GM23338 (cell line): Measurements from ENCODE around the gene CASKIN2. TPM values are rescaled to one million over a fixed set of nuclear protein-coding genes. Genes with fewer than 3 reads are reported as not detected.

Source experiments
- ATAC-seq: fragments of 200-7000 bp; cut with Tn5 transposase; 3 replicates; pipeline ENCODE4 v1.9.1; 2020
- DNase-seq: peaks from one replicate; pipeline ENCODE4 v3.0.0-alpha.2; 2015; ENCODE audit warnings: low spot score
- H2AFZ ChIP-seq: fragments of 200-600 bp; sonication (generic); 2 replicates; pipeline ENCODE4 v1.8.0; 2016; ENCODE audit warnings: antibody characterized with exemption, mild to moderate bottlenecking, moderate library complexity
- H3F3A ChIP-seq: fragments of 200-600 bp; sonication (generic); replicated peaks from 2 replicates; pipeline ENCODE4 v1.8.0; 2017; ENCODE audit warnings: antibody characterized with exemption, mixed run types, low read depth
- H3K27ac ChIP-seq: fragments of 200-600 bp; sonication (generic); 2 replicates; pipeline ENCODE4 v1.6.1; 2016; ENCODE audit warnings: low read depth
- H3K27me3 ChIP-seq: fragments of 200-600 bp; sonication (generic); 2 replicates; pipeline ENCODE4 v1.8.0; 2016; ENCODE audit warnings: mild to moderate bottlenecking, mixed run types, moderate library complexity; ENCODE audit not compliant: insufficient read depth
- H3K36me3 ChIP-seq: fragments of 200-600 bp; sonication (generic); 2 replicates; pipeline ENCODE4 v1.8.0; 2016; ENCODE audit warnings: mild to moderate bottlenecking; ENCODE audit not compliant: insufficient read depth
- H3K4me1 ChIP-seq: fragments of 200-600 bp; sonication (generic); 2 replicates; pipeline ENCODE4 v1.8.0; 2016; ENCODE audit warnings: mild to moderate bottlenecking, moderate library complexity; ENCODE audit not compliant: insufficient read depth
- H3K4me2 ChIP-seq: fragments of 200-600 bp; sonication (generic); 2 replicates; pipeline ENCODE4 v1.7.1; 2017; ENCODE audit warnings: mixed run types
- H3K4me3 ChIP-seq: fragments of 200-600 bp; sonication (generic); 2 replicates; pipeline ENCODE4 v1.6.1; 2016; ENCODE audit warnings: mixed run types
- H3K79me2 ChIP-seq: fragments of 200-600 bp; sonication (generic); replicated peaks from 2 replicates; pipeline ENCODE4 v1.8.0; 2017; ENCODE audit warnings: mild to moderate bottlenecking; ENCODE audit not compliant: insufficient read depth
- H3K9me2 ChIP-seq: fragments of 200-600 bp; sonication (generic); 2 replicates; pipeline ENCODE4 v1.8.0; 2017; ENCODE audit not compliant: insufficient read depth
- H4K20me1 ChIP-seq: fragments of 200-600 bp; sonication (generic); replicated peaks from 2 replicates; pipeline ENCODE4 v1.8.0; 2017; ENCODE audit warnings: mild to moderate bottlenecking; ENCODE audit not compliant: insufficient read depth
- H3K27ac Mint-ChIP-seq: 2 replicates; pipeline ENCODE4 v1.8.0; 2020; ENCODE audit warnings: inconsistent platforms, mild to moderate bottlenecking, moderate library complexity, mixed read lengths
- H3K27me3 Mint-ChIP-seq: 3 replicates; pipeline ENCODE4 v1.8.0; 2022; ENCODE audit warnings: low read depth, mild to moderate bottlenecking, moderate library complexity, mixed read lengths, inconsistent platforms; ENCODE audit not compliant: insufficient read depth, poor library complexity
- H3K36me3 Mint-ChIP-seq: 3 replicates; pipeline ENCODE4 v1.8.0; 2021; ENCODE audit warnings: low read depth, mild to moderate bottlenecking, inconsistent platforms, moderate library complexity, mixed read lengths
- H3K4me1 Mint-ChIP-seq: 3 replicates; pipeline ENCODE4 v1.8.0; 2020; ENCODE audit warnings: mild to moderate bottlenecking, inconsistent platforms, mixed read lengths
- H3K4me3 Mint-ChIP-seq: 3 replicates; pipeline ENCODE4 v1.8.0; 2021; ENCODE audit warnings: moderate library complexity, mild to moderate bottlenecking, inconsistent platforms, mixed read lengths
- H3K9me3 Mint-ChIP-seq: 3 replicates; pipeline ENCODE4 v1.8.0; 2020; ENCODE audit warnings: moderate library complexity, mild to moderate bottlenecking, inconsistent platforms, mixed read lengths
- EZH2 ChIP-seq: fragments of 200-600 bp; sonication (generic); IDR thresholded peaks from one replicate; pipeline ENCODE4 v1.8.0; 2017; ENCODE audit warnings: antibody characterized with exemption, mild to moderate bottlenecking, low read depth; ENCODE audit not compliant: unreplicated experiment
- EZH2phosphoT487 ChIP-seq: fragments of 200-600 bp; sonication (generic); IDR thresholded peaks from one replicate; pipeline ENCODE4 v1.8.1; 2018; ENCODE audit warnings: antibody characterized with exemption; ENCODE audit not compliant: unreplicated experiment
- JUNB ChIP-seq: IDR thresholded peaks from one replicate; pipeline ENCODE4 v1.6.1; 2016; ENCODE audit warnings: antibody characterized with exemption; ENCODE audit not compliant: unreplicated experiment
- POLR2AphosphoS5 ChIP-seq: IDR thresholded peaks from 2 replicates; pipeline ENCODE4 v1.6.1; 2016; ENCODE audit warnings: antibody characterized with exemption, low read depth
- ZNF331 ChIP-seq: fragments of 250-450 bp; sonication (Bioruptor Pico); IDR thresholded peaks from 2 replicates; pipeline ENCODE4 v1.5.0; 2020; ENCODE audit warnings: low read depth, mild to moderate bottlenecking, moderate library complexity
- polyA plus RNA-seq: library from polyadenylated mRNA; unstranded; fragments of >200 nt; fragmentation: Nextera tagmentation; extraction: Ambion mirVana; gene quantifications from 2 replicates; pipeline ENCODE4 v1.2.1, GENCODE V29; 2016
- total RNA-seq: library from RNA; depleted of rRNA; stranded (reverse); fragments of >200 nt; shearing (Covaris generic); gene quantifications from 2 replicates; pipeline ENCODE4 v1.2.3, GENCODE V29; 2014
- TF ChIP-seq, protein P1 (sequence below): fragments of 250-450 bp; sonication (Bioruptor Pico); IDR thresholded peaks from 2 replicates; pipeline ENCODE4 v1.5.0; 2020; ENCODE audit warnings: mild to moderate bottlenecking, moderate library complexity
- TF ChIP-seq, protein P2 (sequence below): IDR thresholded peaks from 2 replicates; pipeline ENCODE4 v1.6.1; 2016; ENCODE audit warnings: antibody characterized with exemption

Gene CASKIN2
- total and polyA plus RNA-seq, 2 experiments from 2014 or later = 4.9 to 21.5 TPM

DNA sequence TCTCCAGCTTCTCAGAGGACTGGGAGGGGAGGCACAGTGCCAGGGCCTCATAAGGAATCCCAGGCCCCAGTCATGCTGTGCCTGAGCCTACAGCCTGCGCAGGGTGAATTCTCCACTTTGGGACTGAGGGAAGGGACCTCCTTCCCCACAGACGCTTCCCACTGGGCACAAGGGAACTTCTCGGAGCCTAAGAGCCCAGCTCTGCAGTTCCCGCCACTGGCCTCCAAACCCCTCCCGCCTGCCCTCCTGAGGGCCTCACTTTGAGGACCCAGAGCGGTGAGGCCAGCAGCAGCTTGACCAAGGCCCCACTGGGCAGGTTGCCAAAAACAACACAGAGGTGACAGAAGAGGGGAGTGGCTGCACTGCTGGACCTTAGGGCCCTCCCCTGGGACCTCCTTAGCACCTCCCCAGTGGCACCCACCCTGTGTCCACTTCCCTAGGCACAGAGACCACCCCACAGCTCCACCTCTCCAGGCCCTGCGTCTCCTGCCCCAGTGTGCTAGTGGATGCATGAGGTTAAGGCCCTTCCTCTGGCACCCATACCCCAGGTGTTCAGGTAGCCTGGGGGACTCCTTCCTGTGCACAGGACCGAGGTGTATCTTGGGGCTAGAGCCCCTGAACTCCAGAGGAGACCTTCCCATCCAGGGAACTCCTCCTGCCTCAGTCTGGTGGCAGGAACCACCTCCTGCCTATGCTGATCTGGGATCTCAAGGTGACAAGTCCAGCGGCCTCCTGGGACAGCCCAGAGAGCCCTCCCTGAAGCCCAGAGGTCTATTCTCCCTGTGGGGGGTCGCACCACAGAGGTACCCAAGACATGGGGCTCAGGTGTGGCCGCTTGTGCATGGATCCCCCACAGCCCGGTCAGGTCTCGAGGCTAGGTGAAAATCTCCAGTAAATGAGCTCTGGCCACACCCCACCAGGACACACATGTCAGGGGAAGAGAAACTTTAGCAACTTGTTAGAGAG, 3.4 kb downstream of the CASKIN2 start (continued):
- TF ChIP-seq, protein P1, sequence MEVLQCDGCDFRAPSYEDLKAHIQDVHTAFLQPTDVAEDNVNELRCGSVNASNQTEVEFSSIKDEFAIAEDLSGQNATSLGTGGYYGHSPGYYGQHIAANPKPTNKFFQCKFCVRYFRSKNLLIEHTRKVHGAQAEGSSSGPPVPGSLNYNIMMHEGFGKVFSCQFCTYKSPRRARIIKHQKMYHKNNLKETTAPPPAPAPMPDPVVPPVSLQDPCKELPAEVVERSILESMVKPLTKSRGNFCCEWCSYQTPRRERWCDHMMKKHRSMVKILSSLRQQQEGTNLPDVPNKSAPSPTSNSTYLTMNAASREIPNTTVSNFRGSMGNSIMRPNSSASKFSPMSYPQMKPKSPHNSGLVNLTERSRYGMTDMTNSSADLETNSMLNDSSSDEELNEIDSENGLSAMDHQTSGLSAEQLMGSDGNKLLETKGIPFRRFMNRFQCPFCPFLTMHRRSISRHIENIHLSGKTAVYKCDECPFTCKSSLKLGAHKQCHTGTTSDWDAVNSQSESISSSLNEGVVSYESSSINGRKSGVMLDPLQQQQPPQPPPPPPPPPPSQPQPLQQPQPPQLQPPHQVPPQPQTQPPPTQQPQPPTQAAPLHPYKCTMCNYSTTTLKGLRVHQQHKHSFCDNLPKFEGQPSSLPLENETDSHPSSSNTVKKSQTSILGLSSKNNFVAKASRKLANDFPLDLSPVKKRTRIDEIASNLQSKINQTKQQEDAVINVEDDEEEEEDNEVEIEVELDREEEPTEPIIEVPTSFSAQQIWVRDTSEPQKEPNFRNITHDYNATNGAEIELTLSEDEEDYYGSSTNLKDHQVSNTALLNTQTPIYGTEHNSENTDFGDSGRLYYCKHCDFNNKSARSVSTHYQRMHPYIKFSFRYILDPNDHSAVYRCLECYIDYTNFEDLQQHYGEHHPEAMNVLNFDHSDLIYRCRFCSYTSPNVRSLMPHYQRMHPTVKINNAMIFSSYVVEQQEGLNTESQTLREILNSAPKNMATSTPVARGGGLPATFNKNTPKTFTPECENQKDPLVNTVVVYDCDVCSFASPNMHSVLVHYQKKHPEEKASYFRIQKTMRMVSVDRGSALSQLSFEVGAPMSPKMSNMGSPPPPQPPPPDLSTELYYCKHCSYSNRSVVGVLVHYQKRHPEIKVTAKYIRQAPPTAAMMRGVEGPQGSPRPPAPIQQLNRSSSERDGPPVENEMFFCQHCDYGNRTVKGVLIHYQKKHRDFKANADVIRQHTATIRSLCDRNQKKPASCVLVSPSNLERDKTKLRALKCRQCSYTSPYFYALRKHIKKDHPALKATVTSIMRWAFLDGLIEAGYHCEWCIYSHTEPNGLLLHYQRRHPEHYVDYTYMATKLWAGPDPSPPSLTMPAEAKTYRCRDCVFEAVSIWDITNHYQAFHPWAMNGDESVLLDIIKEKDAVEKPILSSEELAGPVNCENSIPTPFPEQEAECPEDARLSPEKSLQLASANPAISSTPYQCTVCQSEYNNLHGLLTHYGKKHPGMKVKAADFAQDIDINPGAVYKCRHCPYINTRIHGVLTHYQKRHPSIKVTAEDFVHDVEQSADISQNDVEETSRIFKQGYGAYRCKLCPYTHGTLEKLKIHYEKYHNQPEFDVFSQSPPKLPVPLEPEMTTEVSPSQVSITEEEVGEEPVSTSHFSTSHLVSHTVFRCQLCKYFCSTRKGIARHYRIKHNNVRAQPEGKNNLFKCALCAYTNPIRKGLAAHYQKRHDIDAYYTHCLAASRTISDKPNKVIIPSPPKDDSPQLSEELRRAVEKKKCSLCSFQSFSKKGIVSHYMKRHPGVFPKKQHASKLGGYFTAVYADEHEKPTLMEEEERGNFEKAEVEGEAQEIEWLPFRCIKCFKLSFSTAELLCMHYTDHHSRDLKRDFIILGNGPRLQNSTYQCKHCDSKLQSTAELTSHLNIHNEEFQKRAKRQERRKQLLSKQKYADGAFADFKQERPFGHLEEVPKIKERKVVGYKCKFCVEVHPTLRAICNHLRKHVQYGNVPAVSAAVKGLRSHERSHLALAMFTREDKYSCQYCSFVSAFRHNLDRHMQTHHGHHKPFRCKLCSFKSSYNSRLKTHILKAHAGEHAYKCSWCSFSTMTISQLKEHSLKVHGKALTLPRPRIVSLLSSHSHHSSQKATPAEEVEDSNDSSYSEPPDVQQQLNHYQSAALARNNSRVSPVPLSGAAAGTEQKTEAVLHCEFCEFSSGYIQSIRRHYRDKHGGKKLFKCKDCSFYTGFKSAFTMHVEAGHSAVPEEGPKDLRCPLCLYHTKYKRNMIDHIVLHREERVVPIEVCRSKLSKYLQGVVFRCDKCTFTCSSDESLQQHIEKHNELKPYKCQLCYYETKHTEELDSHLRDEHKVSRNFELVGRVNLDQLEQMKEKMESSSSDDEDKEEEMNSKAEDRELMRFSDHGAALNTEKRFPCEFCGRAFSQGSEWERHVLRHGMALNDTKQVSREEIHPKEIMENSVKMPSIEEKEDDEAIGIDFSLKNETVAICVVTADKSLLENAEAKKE (CRISPR knock-in tag) = no peak
- TF ChIP-seq EZH2 = no peak

DNA sequence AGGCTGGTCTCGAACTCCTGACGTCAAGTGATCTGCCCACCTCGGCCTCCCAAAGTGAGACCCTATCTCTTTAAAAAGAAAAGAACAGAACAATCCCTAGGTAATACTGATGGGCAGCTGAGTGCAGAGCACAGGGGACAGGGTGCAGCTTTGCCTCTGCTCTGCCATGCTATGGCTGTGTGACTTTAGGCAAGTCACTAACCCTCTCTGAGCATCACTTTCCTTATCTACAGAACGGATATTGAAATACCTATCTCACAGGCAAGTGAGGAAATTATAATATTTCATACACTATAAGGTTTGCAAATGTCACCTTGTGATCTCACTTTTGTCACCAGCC, 4.1 kb downstream of the CASKIN2 start:
- Mint-ChIP-seq H3K4me3 (no peak overlapping the region), H3K27me3 (peaks cover 6% of the 10 kb centered on the region), H3K27ac (no peak overlapping the region), H3K9me3 (no peaks in the 10 kb centered on the region), H3K4me1 (peaks cover 9% of the 10 kb centered on the region; the same call in 2 of the 3 replicates), H3K36me3 (peaks cover 7% of the 10 kb centered on the region)
- ATAC-seq = no peak
- Histone ChIP-seq H3K27me3 (no peaks in the 10 kb centered on the region), H3F3A (no peaks in the 10 kb centered on the region), H3K9me2 (no peaks in the 10 kb centered on the region), H3K27ac (no peak overlapping the region), H3K4me2 (no peak overlapping the region), H3K4me1 (no peaks in the 10 kb centered on the region), H2AFZ (no peak overlapping the region), H4K20me1 (no peaks in the 10 kb centered on the region; the same call in 1 of the 2 replicates), H3K79me2 (peaks cover 24% of the 10 kb centered on the region), H3K36me3 (no peaks in the 10 kb centered on the region), H3K4me3 (no peak overlapping the region)
- no peak for DNase-seq
- TF ChIP-seq JUNB (no peak), ZNF331 (CRISPR knock-in tag) (no peak), POLR2AphosphoS5 (no peak), EZH2phosphoT487 (no peak)
- TF ChIP-seq, protein P2, sequence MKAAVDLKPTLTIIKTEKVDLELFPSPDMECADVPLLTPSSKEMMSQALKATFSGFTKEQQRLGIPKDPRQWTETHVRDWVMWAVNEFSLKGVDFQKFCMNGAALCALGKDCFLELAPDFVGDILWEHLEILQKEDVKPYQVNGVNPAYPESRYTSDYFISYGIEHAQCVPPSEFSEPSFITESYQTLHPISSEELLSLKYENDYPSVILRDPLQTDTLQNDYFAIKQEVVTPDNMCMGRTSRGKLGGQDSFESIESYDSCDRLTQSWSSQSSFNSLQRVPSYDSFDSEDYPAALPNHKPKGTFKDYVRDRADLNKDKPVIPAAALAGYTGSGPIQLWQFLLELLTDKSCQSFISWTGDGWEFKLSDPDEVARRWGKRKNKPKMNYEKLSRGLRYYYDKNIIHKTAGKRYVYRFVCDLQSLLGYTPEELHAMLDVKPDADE = no peak
- TF ChIP-seq, protein P1 (CRISPR knock-in tag) = no peak
